OCI-LY7 (cell line): ENCODE data around the gene LRRC26.

Experiments
- CTCF ChIP-seq: fragments of 200-600 bp; sonication (generic); conservative IDR thresholded peaks from 2 replicates; pipeline ENCODE4 v1.5.1; 2014; ENCODE audit warnings: mild to moderate bottlenecking, antibody characterized with exemption, low read length, moderate library complexity, mixed read lengths
- EZH2phosphoT487 ChIP-seq: fragments of 200-600 bp; sonication (generic); IDR thresholded peaks from 2 replicates; pipeline ENCODE4 v1.6.1; 2018; ENCODE audit warnings: low read depth, borderline replicate concordance, mild to moderate bottlenecking, mixed run types, antibody characterized with exemption, low read length, moderate library complexity, mixed read lengths

- TF ChIP-seq CTCF (no peak), EZH2phosphoT487 (no peak)
Observed at GRCh38 chr9:137156567-137157375, 13.1 kb downstream of the LRRC26 start.
